ENCODE data around the gene OR1K1. TPM values are rescaled to one million over a fixed set of nuclear protein-coding genes. Genes with fewer than 3 reads are reported as not detected.

The OR1K1 gene
- total and polyA plus RNA-seq, 10 of the 15 experiments (the other 5 are each of a cell fraction or from before 2014, with no cell fraction given): not detected

DNA sequence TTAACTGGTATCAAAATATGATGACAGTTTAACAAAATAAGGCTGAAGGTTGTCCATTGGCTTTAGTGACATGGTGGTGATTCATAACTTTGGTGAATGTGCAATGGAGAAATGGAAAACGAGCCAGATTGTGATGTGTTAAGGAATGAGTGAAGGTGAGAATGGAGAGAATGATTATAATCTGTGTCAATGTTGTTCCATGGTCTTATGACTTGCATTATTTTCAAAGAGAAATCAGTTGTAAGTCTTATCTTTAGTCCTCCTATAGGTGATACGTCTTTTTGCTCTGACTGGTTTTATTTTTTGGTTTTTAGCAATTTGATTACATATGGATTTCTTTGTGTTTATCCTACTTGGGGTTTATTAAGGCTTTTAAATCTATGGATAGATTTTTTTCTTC lies 45.1 kb upstream of the OR1K1 start:
- no peaks in the 10 kb centered on the region for H3K36me3 ChIP-seq (ENCODE audit: control insufficient read depth in 2 of 2, insufficient read depth in 2 of 2, low read length in 1 of 2)
- CTCF ChIA-PET: no interaction called here
- no peak overlapping the region for H3K4me3 ChIP-seq
- no peak for DNase-seq (ENCODE audit: low read depth, low spot score)
- no peak overlapping the region for H2AFZ ChIP-seq (ENCODE audit: control insufficient read depth, low read depth, low read length)
- SMC1A ChIA-PET (ENCODE audit: uncharacterized antibody, unreplicated experiment): no interaction called here
- H3K4me2 ChIP-seq (ENCODE audit: control insufficient read depth, insufficient read depth): no peak overlapping the region
- in situ Hi-C loops (cut with MboI) (no loop called here), intact Hi-C loops (cut with micrococcal nuclease; ENCODE audit: unreplicated experiment) (no loop called here)
- no peak for FAIRE-seq
- BruUV-seq (replicated peaks): no TSS peak
- H3K4me1 ChIP-seq (ENCODE audit: control insufficient read depth, insufficient read depth, low read length): no peaks in the 10 kb centered on the region
- H3K9me3 ChIP-seq (replicated peaks; ENCODE audit: control insufficient read depth, insufficient read depth, low read length): peaks cover 1% of the 10 kb centered on the region; the same call in 1 of the 3 replicates
- no peak overlapping the region for H3K9ac ChIP-seq (ENCODE audit: control insufficient read depth, insufficient read depth, low read length)
- H4K20me1 ChIP-seq (ENCODE audit: control insufficient read depth, insufficient read depth): no peaks in the 10 kb centered on the region
- H3K79me2 ChIP-seq (ENCODE audit: control insufficient read depth, insufficient read depth, low read length): no peaks in the 10 kb centered on the region
- no peak overlapping the region for H3K27ac ChIP-seq (ENCODE audit: control insufficient read depth, insufficient read depth)
- POLR2A ChIA-PET: no interaction called here
- TF ChIP-seq JUND (IDR thresholded peaks at IDR 0.05; ENCODE audit: low read depth, low read length) (no peak), MTA2 (IDR thresholded peaks at IDR 0.05; ENCODE audit: low read depth) (no peak), TCF7 (IDR thresholded peaks at IDR 0.05; ENCODE audit: borderline replicate concordance) (no peak)
- TF ChIP-seq, protein P1, sequence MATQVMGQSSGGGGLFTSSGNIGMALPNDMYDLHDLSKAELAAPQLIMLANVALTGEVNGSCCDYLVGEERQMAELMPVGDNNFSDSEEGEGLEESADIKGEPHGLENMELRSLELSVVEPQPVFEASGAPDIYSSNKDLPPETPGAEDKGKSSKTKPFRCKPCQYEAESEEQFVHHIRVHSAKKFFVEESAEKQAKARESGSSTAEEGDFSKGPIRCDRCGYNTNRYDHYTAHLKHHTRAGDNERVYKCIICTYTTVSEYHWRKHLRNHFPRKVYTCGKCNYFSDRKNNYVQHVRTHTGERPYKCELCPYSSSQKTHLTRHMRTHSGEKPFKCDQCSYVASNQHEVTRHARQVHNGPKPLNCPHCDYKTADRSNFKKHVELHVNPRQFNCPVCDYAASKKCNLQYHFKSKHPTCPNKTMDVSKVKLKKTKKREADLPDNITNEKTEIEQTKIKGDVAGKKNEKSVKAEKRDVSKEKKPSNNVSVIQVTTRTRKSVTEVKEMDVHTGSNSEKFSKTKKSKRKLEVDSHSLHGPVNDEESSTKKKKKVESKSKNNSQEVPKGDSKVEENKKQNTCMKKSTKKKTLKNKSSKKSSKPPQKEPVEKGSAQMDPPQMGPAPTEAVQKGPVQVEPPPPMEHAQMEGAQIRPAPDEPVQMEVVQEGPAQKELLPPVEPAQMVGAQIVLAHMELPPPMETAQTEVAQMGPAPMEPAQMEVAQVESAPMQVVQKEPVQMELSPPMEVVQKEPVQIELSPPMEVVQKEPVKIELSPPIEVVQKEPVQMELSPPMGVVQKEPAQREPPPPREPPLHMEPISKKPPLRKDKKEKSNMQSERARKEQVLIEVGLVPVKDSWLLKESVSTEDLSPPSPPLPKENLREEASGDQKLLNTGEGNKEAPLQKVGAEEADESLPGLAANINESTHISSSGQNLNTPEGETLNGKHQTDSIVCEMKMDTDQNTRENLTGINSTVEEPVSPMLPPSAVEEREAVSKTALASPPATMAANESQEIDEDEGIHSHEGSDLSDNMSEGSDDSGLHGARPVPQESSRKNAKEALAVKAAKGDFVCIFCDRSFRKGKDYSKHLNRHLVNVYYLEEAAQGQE (IDR thresholded peaks at IDR 0.05; ENCODE audit: low read depth, low read length): no peak
- no peaks in the 10 kb centered on the region for H3K27me3 ChIP-seq (replicated peaks in 1 of 2; ENCODE audit: control insufficient read depth in 2 of 2, insufficient read depth in 2 of 2, low read length in 1 of 2)
- ATAC-seq: no peak
- WGBS (ENCODE audit: insufficient coverage, insufficient replicate concordance, low lambda C conversion rate, missing lambda C conversion rate): 3% methylated on average over 2 of the region's 2 CpGs
- RAD21 ChIA-PET (ENCODE audit: unreplicated experiment): no interaction called here

GRCh38 chr9:122767817-122768216 lies 32.1 kb upstream of the OR1K1 start:
- SMC1A ChIA-PET (ENCODE audit: uncharacterized antibody, unreplicated experiment): no interaction called here
- FAIRE-seq: no peak
- intact Hi-C loops (cut with micrococcal nuclease; ENCODE audit: unreplicated experiment) (no loop called here), in situ Hi-C loops (cut with MboI) (no loop called here)
- Histone ChIP-seq H3K9ac (ENCODE audit: control insufficient read depth, insufficient read depth, low read length) (no peak overlapping the region), H2AFZ (ENCODE audit: control insufficient read depth, low read depth, low read length) (no peak overlapping the region), H3K9me3 (replicated peaks; ENCODE audit: control insufficient read depth, insufficient read depth, low read length) (no peaks in the 10 kb centered on the region; the same call in 2 of the 3 replicates), H3K36me3 (ENCODE audit: control insufficient read depth in 2 of 2, insufficient read depth in 2 of 2, low read length in 1 of 2) (no peaks in the 10 kb centered on the region), H4K20me1 (ENCODE audit: control insufficient read depth, insufficient read depth) (no peaks in the 10 kb centered on the region), H3K4me3 (no peak overlapping the region), H3K27ac (ENCODE audit: control insufficient read depth, insufficient read depth) (no peak overlapping the region), H3K27me3 (replicated peaks in 1 of 2; ENCODE audit: control insufficient read depth in 2 of 2, insufficient read depth in 2 of 2, low read length in 1 of 2) (no peaks in the 10 kb centered on the region), H3K4me1 (ENCODE audit: control insufficient read depth, insufficient read depth, low read length) (no peaks in the 10 kb centered on the region), H3K4me2 (ENCODE audit: control insufficient read depth, insufficient read depth) (no peak overlapping the region), H3K79me2 (ENCODE audit: control insufficient read depth, insufficient read depth, low read length) (no peaks in the 10 kb centered on the region)
- BruUV-seq (replicated peaks): no TSS peak
- CTCF ChIA-PET: no interaction called here
- WGBS (ENCODE audit: insufficient coverage, insufficient replicate concordance, low lambda C conversion rate, missing lambda C conversion rate): 17% methylated on average over 3 of the region's 4 CpGs
- RAD21 ChIA-PET (ENCODE audit: unreplicated experiment): no interaction called here
- POLR2A ChIA-PET: no interaction called here
- no peak for DNase-seq (ENCODE audit: low read depth, low spot score)
- ATAC-seq: no peak
- TF ChIP-seq ZBED1 (IDR thresholded peaks at IDR 0.05; ENCODE audit: borderline replicate concordance) (no peak), MAX (IDR thresholded peaks at IDR 0.05; ENCODE audit: low read depth, low read length) (no peak), MEF2B (IDR thresholded peaks at IDR 0.05; ENCODE audit: partially characterized antibody, poor library complexity, severe bottlenecking) (no peak), EP300 (IDR thresholded peaks at IDR 0.05; ENCODE audit: borderline replicate concordance in 1 of 2, control insufficient read depth in 1 of 2, low read depth in 2 of 2, low read length in 2 of 2) (no peak), ZNF384 (IDR thresholded peaks at IDR 0.05; ENCODE audit: borderline replicate concordance, low read depth, low read length) (no peak)
- TF ChIP-seq, protein P2, sequence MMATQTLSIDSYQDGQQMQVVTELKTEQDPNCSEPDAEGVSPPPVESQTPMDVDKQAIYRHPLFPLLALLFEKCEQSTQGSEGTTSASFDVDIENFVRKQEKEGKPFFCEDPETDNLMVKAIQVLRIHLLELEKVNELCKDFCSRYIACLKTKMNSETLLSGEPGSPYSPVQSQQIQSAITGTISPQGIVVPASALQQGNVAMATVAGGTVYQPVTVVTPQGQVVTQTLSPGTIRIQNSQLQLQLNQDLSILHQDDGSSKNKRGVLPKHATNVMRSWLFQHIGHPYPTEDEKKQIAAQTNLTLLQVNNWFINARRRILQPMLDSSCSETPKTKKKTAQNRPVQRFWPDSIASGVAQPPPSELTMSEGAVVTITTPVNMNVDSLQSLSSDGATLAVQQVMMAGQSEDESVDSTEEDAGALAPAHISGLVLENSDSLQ (IDR thresholded peaks at IDR 0.05): no peak
- TF ChIP-seq, protein P3, sequence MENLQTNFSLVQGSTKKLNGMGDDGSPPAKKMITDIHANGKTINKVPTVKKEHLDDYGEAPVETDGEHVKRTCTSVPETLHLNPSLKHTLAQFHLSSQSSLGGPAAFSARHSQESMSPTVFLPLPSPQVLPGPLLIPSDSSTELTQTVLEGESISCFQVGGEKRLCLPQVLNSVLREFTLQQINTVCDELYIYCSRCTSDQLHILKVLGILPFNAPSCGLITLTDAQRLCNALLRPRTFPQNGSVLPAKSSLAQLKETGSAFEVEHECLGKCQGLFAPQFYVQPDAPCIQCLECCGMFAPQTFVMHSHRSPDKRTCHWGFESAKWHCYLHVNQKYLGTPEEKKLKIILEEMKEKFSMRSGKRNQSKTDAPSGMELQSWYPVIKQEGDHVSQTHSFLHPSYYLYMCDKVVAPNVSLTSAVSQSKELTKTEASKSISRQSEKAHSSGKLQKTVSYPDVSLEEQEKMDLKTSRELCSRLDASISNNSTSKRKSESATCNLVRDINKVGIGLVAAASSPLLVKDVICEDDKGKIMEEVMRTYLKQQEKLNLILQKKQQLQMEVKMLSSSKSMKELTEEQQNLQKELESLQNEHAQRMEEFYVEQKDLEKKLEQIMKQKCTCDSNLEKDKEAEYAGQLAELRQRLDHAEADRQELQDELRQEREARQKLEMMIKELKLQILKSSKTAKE (IDR thresholded peaks at IDR 0.05; ENCODE audit: low read depth, poor library complexity, severe bottlenecking): no peak

Data from GM12878 (cell line).